HepG2 (cell line): ENCODE results near the gene RNPS1. TPM values are rescaled to one million over a fixed set of nuclear protein-coding genes. Genes with fewer than 3 reads are reported as not detected.
A peak's percentile ranks its signal among the peaks of the same experiment; 100 is the strongest.

Experiments
- ASH2L ChIP-seq: fragments of 300-600, 200-600 bp; sonication (generic); IDR thresholded peaks from 2 replicates; pipeline ENCODE4 v1.7.0; 2017; ENCODE audit warnings: low read depth, mild to moderate bottlenecking, moderate library complexity, mixed read lengths, low read length; ENCODE audit not compliant: insufficient read length
- GABPB1 ChIP-seq: IDR thresholded peaks from 2 replicates; pipeline ENCODE4 v1.6.1; 2016; ENCODE audit warnings: mild to moderate bottlenecking, missing genetic modification reagents, moderate library complexity, missing compliant biosample characterization
- KLF12 ChIP-seq: sonication (generic); formaldehyde crosslinking; IDR thresholded peaks from 2 replicates; pipeline ENCODE4 v1.4.0; 2020; ENCODE audit warnings: missing genetic modification reagents, borderline replicate concordance
- LCORL ChIP-seq, 2 experiments: fragments of 450-650 bp in 1 of 2; sonication (generic) in 1 of 2; formaldehyde crosslinking in 1 of 2; IDR thresholded peaks; 2 replicates each; pipeline versions ENCODE4 v1.5.0 to v1.6.1; 2017 to 2020; ENCODE audit warnings: antibody characterized with exemption in 1 of 2, missing genetic modification reagents in 1 of 2
- MAFG ChIP-seq: sonication (generic); formaldehyde crosslinking; IDR thresholded peaks from 2 replicates; pipeline ENCODE4 v1.5.1; 2020; ENCODE audit warnings: mild to moderate bottlenecking, missing genetic modification reagents
- NONO ChIP-seq, 2 experiments: fragments of 450-650 bp in 1 of 2; sonication (generic) in 1 of 2; formaldehyde crosslinking in 1 of 2; IDR thresholded peaks in 1 of 2; conservative IDR thresholded peaks in 1 of 2; 2 replicates each; pipeline versions ENCODE4 v1.6.1 to v1.8.0; 2017 to 2022; ENCODE audit warnings: mild to moderate bottlenecking in 1 of 2, missing genetic modification reagents in 1 of 2, moderate library complexity in 1 of 2
- PHB2 ChIP-seq: fragments of 450-650 bp; IDR thresholded peaks from 2 replicates; pipeline ENCODE4 v1.6.1; 2018; ENCODE audit not compliant: partially characterized antibody
- TEAD3 ChIP-seq: optimal IDR thresholded peaks from 2 replicates; pipeline ENCODE3; 2016; ENCODE audit warnings: borderline replicate concordance
- ZBTB7A ChIP-seq: sonication (generic); formaldehyde crosslinking; IDR thresholded peaks from 2 replicates; pipeline ENCODE4 v1.8.0; 2022; ENCODE audit warnings: mild to moderate bottlenecking, missing genetic modification reagents
- ZNF124 ChIP-seq: sonication (generic); formaldehyde crosslinking; IDR thresholded peaks from 2 replicates; pipeline ENCODE4 v1.4.0; 2020; ENCODE audit warnings: missing genetic modification reagents
- ZNF607 ChIP-seq: sonication (generic); formaldehyde crosslinking; IDR thresholded peaks from 2 replicates; pipeline ENCODE4 v1.5.1; 2020; ENCODE audit warnings: missing genetic modification reagents, mild to moderate bottlenecking, borderline replicate concordance
- ZNF816 ChIP-seq: sonication (generic); formaldehyde crosslinking; IDR thresholded peaks from 2 replicates; pipeline ENCODE4 v1.8.0; 2022; ENCODE audit warnings: missing genetic modification reagents, mild to moderate bottlenecking, borderline replicate concordance
- ZSCAN29 ChIP-seq: sonication (generic); formaldehyde crosslinking; conservative IDR thresholded peaks from 2 replicates; pipeline ENCODE4 v1.4.0; 2020; ENCODE audit warnings: mild to moderate bottlenecking, missing genetic modification reagents
- polyA plus RNA-seq, 8 experiments: library from polyadenylated mRNA; depleted of rRNA in 3 of 8; stranded (reverse) in 7 of 8; unstranded in 1 of 8; fragments of >200 nt; fragmentation: Illumina TruSeq in 4 of 8; extraction: Trizol in 4 of 8; gene quantifications; 2 replicates each; pipeline versions ENCODE4 v1.2.1 to v1.2.3, GENCODE V29; 2011 to 2016; ENCODE audit warnings: low read depth in 4 of 8, missing spikeins in 1 of 8, mixed read lengths in 1 of 8; ENCODE audit not compliant: insufficient read depth in 1 of 8
- total RNA-seq, 5 experiments: library from RNA; depleted of rRNA; stranded (reverse); fragments of >200 nt; fragmentation: Illumina TruSeq; extraction: Trizol; gene quantifications; 2 replicates each; pipeline ENCODE4 v1.2.3, GENCODE V29; 2016; ENCODE audit warnings: low read depth in 1 of 5
- TF ChIP-seq, protein P1 (sequence below): sonication (generic); formaldehyde crosslinking; IDR thresholded peaks from 2 replicates; pipeline ENCODE4 v1.4.0; 2020; ENCODE audit warnings: mild to moderate bottlenecking, low read depth, missing genetic modification reagents
- TF ChIP-seq, protein P2 (sequence below): sonication (generic); formaldehyde crosslinking; IDR thresholded peaks from 2 replicates; pipeline ENCODE4 v1.5.0; 2020; ENCODE audit warnings: mild to moderate bottlenecking, missing genetic modification reagents, borderline replicate concordance
- TF ChIP-seq, protein P3 (sequence below): sonication (generic); formaldehyde crosslinking; IDR thresholded peaks from 2 replicates; pipeline ENCODE4 v1.8.1; 2023; ENCODE audit warnings: mild to moderate bottlenecking, missing genetic modification reagents
- TF ChIP-seq, protein P4 (sequence below): sonication (generic); formaldehyde crosslinking; IDR thresholded peaks from 2 replicates; pipeline ENCODE4 v1.4.0; 2020; ENCODE audit warnings: missing genetic modification reagents
- TF ChIP-seq, protein P5 (sequence below): sonication (generic); formaldehyde crosslinking; IDR thresholded peaks from 2 replicates; pipeline ENCODE4 v1.4.0; 2020; ENCODE audit warnings: missing genetic modification reagents

Gene RNPS1
- total and polyA plus RNA-seq, 2 of the 13 experiments (the other 11 are each of a cell fraction or from before 2014, with no cell fraction given), result 126 to 133 TPM

DNA sequence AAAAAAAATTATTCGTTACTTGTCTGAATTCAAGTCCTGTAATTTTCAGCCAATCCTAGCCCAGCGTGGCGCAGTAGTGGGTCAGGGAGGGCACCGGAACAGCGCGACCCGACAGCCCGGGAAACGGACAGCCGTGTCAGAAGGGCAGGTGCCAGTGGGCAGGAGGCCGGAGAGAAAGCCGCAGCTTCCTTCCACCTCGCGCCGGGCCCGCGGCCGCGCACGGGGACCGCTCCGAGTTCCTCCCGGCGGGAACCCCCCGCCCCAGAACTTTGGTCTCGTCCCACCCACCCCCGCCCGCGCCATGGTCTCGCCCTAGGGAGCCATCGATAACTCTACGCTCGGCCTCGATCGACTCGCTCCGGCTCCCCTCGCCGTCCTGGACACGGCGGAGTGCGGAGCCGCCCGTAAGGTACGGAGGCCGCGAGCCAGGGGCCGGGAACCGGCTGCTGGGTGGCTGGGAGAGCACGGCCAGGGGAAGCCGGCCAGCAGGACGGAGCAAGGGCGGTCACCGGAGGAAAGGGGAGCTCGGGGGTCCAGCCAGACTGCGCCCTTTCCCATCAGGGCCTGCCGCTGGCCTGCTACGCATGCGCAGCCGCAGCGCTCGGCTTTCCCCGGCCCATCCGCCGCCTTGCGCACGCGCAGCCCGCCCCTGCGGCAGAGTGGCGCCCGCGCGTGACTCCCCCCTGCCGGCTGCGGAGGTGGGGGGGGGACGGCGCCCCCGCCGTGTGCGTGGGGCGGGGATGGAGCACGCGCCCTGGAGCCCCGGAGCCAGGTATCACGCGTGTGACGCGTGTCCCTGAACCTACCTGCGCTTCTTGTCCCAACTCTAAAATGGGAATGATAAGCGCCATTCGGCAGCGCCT, 62.6 kb downstream of the RNPS1 start, which contains the start of gene MLST8 (continued):
- TF ChIP-seq, protein P1, sequence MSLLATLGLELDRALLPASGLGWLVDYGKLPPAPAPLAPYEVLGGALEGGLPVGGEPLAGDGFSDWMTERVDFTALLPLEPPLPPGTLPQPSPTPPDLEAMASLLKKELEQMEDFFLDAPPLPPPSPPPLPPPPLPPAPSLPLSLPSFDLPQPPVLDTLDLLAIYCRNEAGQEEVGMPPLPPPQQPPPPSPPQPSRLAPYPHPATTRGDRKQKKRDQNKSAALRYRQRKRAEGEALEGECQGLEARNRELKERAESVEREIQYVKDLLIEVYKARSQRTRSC (CRISPR knock-in tag), result no peak
- TF ChIP-seq MAFG (CRISPR knock-in tag) (no peak), TEAD3 (CRISPR knock-in tag) (no peak), ZBTB7A (CRISPR knock-in tag) (peak; percentile 56; the same call in 1 of the 2 replicates), NONO (IDR thresholded peaks at IDR 0.05) (no peak), NONO (CRISPR knock-in tag; conservative IDR thresholded peaks at IDR 0.05) (peak; percentile 89; the same call in 1 of the 2 replicates), LCORL (IDR thresholded peaks at IDR 0.05) (no peak), LCORL (CRISPR knock-in tag; IDR thresholded peaks at IDR 0.05) (peak; percentile 73), ZNF124 (CRISPR knock-in tag) (no peak), ASH2L (peak; percentile 89), ZSCAN29 (no peak), ZNF816 (CRISPR knock-in tag) (no peak), GABPB1 (CRISPR knock-in tag) (peak; percentile 85), KLF12 (CRISPR knock-in tag) (peak; percentile 41; the same call in 1 of the 2 replicates), ZNF607 (0 out of 2 replicates have a peak, but pooled peaks have one; percentile 73), PHB2 (no peak)
- TF ChIP-seq, protein P2, sequence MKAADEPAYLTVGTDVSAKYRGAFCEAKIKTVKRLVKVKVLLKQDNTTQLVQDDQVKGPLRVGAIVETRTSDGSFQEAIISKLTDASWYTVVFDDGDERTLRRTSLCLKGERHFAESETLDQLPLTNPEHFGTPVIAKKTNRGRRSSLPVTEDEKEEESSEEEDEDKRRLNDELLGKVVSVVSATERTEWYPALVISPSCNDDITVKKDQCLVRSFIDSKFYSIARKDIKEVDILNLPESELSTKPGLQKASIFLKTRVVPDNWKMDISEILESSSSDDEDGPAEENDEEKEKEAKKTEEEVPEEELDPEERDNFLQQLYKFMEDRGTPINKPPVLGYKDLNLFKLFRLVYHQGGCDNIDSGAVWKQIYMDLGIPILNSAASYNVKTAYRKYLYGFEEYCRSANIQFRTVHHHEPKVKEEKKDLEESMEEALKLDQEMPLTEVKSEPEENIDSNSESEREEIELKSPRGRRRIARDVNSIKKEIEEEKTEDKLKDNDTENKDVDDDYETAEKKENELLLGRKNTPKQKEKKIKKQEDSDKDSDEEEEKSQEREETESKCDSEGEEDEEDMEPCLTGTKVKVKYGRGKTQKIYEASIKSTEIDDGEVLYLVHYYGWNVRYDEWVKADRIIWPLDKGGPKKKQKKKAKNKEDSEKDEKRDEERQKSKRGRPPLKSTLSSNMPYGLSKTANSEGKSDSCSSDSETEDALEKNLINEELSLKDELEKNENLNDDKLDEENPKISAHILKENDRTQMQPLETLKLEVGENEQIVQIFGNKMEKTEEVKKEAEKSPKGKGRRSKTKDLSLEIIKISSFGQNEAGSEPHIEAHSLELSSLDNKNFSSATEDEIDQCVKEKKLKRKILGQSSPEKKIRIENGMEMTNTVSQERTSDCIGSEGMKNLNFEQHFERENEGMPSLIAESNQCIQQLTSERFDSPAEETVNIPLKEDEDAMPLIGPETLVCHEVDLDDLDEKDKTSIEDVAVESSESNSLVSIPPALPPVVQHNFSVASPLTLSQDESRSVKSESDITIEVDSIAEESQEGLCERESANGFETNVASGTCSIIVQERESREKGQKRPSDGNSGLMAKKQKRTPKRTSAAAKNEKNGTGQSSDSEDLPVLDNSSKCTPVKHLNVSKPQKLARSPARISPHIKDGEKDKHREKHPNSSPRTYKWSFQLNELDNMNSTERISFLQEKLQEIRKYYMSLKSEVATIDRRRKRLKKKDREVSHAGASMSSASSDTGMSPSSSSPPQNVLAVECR (CRISPR knock-in tag), result peak; percentile 77
- TF ChIP-seq, protein P3, sequence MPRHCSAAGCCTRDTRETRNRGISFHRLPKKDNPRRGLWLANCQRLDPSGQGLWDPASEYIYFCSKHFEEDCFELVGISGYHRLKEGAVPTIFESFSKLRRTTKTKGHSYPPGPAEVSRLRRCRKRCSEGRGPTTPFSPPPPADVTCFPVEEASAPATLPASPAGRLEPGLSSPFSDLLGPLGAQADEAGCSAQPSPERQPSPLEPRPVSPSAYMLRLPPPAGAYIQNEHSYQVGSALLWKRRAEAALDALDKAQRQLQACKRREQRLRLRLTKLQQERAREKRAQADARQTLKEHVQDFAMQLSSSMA (CRISPR knock-in tag), result peak; percentile 60; the same call in 1 of the 2 replicates
- TF ChIP-seq, protein P4, sequence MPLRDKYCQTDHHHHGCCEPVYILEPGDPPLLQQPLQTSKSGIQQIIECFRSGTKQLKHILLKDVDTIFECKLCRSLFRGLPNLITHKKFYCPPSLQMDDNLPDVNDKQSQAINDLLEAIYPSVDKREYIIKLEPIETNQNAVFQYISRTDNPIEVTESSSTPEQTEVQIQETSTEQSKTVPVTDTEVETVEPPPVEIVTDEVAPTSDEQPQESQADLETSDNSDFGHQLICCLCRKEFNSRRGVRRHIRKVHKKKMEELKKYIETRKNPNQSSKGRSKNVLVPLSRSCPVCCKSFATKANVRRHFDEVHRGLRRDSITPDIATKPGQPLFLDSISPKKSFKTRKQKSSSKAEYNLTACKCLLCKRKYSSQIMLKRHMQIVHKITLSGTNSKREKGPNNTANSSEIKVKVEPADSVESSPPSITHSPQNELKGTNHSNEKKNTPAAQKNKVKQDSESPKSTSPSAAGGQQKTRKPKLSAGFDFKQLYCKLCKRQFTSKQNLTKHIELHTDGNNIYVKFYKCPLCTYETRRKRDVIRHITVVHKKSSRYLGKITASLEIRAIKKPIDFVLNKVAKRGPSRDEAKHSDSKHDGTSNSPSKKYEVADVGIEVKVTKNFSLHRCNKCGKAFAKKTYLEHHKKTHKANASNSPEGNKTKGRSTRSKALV (CRISPR knock-in tag), result no peak
- TF ChIP-seq, protein P5, sequence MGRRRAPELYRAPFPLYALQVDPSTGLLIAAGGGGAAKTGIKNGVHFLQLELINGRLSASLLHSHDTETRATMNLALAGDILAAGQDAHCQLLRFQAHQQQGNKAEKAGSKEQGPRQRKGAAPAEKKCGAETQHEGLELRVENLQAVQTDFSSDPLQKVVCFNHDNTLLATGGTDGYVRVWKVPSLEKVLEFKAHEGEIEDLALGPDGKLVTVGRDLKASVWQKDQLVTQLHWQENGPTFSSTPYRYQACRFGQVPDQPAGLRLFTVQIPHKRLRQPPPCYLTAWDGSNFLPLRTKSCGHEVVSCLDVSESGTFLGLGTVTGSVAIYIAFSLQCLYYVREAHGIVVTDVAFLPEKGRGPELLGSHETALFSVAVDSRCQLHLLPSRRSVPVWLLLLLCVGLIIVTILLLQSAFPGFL (CRISPR knock-in tag), result no peak
